GM21528 (cell line): ENCODE measurements around the gene KMT5C.

Source experiments
- ATAC-seq: cut with Tn5 transposase; IDR thresholded peaks from one replicate; pipeline ENCODE4 v1.9.1; 2021; ENCODE audit warnings: mild to moderate bottlenecking, moderate library complexity; ENCODE audit not compliant: unreplicated experiment, low FRiP score

The KMT5C gene

DNA sequence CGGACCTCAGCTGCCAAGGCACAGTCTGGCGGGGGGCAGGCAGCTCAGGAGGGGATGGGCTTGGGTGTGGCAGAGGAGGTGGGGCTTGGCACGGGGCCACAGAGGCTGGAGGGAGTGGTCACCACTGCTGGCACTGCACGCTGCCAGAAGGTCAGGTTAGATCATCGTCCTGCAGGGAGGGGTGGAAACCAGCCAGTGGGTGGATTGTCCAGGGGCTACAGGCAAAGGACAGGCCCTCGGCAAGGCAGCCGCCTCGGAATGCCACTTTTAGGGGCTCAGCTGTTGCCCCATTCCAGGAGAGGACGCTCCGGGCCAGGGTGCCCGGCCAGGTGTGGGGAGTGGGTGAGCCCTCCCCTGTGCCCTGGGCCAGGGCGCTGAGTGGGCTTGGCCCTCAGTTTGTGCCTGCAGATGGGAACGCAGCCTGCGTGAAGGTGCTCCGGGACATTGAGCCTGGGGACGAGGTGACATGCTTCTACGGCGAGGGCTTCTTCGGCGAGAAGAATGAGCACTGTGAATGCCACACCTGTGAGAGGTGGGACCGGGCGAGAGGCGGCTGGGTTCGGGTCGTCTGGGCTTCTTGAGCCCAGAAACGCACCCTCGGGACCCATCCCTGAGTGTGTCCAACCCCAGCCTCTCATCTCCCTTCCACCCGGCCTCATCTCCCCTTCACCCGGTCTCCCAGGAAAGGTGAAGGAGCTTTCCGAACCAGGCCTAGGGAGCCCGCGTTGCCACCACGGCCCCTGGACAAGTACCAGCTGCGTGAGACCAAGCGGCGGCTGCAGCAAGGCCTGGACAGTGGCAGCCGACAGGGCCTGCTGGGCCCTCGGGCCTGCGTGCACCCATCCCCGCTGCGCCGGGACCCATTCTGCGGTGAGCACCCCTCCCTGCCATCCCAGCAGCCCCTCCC lies 6.4 kb downstream of the KMT5C start:
- ATAC-seq, result no peak

DNA sequence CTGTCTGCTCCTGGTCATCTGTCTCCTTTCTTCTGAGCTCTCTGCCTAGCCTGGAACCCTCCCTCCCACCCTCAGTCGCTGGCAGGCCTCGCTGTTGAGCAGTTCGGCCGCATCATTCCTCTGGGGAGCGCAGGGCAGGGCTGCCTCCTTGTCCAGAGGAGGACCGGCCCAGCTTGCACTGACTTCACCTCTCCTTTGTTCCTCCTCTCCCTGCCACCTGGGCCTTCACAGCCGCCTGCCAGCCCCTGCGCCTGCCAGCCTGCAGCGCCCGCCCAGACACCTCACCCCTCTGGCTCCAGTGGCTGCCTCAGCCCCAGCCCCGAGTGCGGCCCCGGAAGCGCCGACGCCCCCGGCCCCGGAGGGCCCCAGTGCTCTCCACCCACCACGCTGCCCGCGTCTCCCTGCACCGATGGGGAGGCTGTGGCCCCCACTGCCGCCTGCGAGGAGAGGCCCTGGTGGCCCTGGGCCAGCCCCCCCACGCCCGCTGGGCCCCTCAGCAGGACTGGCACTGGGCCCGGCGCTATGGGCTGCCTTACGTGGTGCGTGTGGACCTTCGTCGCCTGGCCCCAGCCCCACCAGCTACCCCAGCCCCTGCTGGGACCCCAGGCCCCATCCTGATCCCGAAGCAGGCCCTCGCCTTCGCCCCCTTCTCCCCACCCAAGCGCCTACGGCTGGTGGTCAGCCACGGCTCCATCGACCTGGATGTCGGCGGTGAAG lies 7.2 kb downstream of the KMT5C start:
- ATAC-seq, result no peak

DNA sequence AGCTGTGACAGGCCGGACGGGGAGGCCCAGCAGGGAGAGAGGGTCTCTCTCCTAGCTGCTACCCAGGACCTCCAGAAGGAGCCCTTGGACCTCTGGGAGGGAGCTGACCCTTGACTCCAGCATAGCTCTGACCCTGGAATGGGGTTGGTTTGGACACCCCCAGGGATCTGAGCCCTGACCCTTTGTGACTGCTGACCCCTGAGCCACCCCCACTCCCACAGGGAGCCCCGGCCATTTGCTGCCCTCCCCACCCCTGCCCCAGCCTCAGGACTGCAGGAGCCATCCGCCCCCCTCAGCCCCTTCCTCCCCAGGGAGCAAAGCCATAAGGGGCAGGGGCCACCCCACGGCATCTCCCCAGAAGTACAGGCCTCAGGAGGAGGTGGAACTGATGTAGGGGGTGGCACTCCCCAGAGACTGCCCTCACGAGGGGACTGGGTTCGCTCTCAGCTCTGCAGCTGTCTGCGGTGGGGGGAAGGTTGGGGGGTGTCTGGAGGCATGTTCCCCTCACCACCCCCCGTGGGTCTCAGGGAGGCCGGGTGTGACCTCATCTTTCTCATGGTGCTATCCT lies 7.8 kb downstream of the KMT5C start:
- ATAC-seq, result no peak

DNA sequence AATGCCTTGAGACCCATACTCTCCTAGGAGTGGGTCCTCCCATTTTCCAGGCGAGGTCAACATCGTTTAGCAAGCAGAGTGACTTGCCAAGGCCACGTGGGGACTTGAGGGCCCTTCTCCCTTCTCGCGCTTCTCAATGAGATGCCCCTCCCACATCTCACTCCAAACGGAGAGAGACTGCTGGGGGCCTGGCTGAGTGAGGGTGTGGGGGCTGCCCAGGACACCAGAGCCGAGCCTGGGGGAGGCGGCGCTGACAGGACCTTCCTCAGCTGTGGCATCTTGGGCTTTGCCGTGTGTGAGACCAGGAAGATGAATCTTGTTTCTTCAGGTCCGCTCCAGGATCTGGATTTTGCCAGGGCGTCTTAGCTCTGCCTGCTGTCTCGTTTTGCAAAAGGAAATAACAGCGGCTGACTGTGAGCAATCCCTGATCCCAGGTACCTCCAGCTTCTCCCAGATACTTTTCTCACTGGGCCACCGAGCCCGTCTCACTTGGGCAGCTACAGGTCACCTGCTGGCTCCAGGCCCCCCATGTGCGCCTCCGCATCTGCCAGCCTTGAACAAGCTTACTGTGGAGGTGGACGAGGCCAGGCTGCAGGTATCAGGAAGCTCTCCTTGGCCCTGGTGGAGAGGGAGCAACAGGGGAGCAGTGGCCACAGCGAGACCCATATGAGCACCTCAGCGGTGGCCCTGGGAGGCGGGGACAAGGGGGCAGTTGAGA lies 8.8 kb downstream of the KMT5C start:
- ATAC-seq, result no peak

DNA sequence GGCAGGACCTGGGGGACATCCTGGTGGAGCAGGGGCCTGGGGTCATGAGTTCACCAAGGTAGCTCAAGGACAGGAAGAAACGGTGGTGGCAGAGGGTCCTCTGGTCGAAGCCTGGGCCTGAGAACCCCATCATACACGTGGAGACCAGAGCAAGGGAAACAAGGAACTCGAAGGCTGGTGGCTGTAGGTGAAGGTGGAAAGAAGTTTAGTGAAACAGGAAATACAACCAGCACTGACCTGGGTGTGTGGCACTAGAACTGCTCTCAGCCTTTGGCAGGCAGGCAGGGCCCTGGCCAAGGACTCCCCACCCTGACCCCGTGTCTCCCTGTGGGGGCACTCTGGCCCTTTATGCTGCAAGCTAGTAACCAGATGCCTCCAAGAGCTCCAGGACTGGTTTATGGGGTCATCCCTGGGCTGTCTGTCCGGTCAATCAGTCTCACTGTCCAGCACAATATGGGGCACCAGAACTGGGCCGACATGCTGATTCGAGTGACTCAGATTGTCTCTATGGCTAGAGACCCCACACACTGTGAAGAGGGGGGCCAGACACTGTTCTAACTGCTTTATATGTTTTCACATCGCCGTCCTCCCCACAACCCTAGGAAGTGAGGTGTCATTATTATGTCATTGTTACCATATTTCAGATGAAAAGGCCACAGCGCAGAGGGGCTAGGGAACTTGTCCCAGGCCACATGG lies 11.1 kb downstream of the KMT5C start:
- ATAC-seq, result no peak

DNA sequence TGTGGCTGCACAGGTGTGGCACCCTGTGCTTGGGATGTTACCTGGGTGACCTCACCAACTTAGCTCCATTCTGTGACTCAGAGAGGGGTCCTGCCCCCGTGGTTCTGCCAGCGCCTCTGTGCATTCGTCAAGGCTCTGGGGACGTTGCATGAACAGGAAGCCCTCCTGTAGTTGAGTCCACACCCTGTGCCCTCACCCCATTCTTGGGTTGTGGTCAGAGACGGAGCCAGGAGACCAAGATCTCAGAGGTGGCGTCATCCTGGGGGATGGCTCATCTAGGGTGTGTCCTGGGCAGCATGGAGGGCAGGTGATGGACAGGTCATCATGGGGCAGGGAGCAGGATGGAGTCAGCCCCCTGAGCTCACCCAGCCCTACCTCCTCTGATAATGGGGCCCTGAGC lies 12.4 kb downstream of the KMT5C start:
- no peak for ATAC-seq

DNA sequence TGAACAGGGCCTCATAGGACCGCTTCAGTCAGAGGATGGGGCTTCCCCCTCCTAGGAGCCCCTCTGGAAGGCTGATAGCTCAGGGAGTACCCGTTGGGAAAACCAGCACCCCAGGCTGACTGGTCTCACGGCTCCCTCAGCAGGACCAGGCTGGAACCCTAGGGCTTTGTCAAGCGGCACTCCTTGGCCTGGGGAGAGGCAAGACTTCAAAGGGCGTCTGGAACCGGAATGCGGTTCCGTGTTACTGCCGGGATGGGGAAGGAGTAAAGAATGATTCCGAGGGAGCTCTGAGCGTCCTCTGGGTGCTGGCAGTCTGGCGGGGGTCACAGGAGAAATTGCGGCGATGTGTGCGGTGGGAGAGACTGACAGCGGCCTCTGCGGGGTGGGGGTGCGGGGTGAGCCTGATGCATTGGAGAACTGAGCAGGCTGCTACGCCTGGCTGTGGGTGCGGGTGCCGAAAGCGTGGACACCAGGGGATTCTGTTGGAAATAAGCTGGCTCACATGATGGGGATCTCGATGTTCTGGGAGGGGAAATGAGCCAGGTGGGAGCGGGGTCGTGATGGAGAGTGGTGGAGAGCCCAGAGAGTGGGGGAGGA lies 13.0 kb downstream of the KMT5C start:
- no peak for ATAC-seq

DNA sequence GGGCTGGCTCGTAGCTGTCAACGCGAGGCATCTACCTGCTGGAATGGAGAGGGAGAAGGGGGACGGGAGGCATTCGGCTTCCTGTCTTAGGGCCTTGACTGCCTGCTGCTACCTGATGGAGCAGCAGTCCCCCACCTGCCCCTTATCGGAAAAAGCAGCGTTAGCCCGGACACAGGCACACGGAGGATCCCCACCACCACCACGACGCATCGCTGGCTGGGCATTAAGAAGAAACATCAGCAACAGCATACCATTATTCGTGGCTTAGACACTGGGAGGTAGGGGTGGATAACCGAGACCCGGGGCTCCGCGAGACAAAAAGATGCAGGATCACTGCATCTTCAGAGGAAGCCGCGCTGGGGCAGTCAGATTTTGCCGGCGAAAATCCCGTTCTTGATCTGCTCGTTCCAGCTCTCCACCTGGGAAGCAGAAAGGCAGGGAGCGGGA lies 13.7 kb downstream of the KMT5C start:
- no peak for ATAC-seq

DNA sequence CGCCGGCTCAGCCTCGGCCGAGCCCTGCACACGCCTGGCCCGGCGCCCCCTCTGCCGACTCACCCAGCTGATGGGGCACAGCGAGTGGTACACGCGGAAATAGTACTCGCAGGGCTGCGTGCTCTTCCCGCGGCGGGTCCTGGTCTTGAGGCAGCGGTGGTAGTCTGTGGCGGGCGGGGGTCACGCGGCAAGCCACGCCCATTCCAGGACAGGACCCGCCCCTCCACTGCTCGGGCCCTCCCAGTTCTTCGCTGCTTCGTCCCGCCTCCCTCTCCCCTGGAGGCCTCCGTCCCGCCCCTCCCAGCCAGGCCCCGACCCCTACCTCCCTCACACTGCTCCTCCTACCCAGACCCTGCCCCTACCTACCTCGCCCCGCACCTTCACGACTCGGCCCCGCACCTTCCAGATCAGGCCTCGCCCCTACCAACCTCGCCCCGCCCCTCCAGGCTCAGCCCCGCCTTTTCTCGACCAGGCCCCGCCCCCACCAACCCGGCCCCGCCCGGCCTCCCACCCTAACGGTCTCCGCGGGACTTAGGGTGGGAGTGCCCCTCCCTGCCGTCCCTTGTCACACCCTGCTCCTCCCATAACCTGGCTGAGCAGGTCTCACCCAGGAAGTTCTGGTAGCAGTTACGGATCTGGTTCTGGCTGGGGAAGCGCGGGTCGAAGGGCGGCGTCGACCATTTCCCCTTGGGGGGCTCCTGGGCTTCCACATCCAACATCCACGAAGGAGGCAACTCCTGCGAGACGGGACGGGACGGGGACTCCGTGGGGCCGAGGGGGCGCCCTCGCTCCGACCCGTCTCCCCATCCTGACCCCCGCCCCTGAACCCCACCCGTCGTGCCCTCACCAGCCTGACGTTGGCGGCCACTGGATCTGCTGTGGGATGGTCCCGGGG lies 14.4 kb downstream of the KMT5C start:
- no peak for ATAC-seq

DNA sequence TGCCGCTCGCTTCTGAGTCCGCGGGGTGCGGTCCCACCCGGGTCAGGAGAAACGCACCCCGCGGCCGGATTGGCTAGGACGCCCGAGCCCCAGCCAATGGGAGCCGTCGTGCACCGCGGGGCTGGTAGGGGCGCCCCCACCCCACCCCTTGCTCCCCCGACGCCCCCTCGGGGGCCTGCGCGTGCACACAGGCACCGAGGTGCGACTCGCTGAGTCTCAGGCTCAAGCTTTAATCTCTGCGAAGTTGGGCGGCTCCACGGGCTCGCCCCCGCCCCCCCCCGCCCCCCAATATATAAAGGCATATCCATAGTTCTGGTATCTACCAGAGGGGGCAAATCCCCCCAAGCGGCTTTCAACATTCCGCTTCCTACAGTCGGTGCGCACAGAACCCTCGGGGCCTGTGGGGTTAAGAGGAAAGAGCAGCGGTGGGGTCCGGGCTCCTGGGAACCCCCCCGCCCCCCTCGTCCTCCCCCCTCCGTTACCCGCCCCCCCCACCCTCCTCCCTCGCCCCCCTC lies 15.1 kb downstream of the KMT5C start, which contains the start of gene COX6B2:
TSS of gene COX6B2 (minus strand) at position 22 of the 515 bp plus-strand sequence. CDS start 198 bp downstream, outside the sequence.
- no peak for ATAC-seq

DNA sequence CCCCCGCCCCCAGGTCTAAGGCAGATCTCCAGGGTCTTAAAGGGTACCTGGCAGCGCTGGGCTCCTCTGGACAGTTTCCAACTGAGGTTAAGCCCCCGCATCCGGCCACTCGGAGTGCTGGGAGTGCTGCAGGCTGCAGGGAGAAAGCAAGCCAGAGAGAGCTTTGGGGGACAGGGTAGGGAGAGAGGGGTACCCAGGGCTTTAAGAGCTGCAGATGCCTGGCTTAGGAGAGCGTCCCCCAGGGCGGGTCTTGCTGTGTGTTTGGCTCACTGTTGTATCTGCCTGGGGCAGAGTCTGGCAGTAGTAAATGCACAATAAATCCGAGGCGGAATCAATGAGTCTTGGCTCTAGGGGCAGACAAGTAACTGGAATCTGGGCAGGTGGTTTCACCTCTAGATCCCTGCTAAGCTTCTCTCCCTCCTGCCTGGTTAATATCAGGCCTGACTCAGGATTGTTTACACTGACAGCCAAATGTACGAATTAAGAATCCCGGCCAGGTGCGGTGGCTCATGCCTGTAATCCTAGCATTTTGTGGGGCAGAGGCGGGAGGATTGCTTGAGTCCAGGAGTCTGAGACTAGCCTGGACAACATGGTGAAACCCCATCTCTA lies 15.6 kb downstream of the KMT5C start:
- no peak for ATAC-seq

DNA sequence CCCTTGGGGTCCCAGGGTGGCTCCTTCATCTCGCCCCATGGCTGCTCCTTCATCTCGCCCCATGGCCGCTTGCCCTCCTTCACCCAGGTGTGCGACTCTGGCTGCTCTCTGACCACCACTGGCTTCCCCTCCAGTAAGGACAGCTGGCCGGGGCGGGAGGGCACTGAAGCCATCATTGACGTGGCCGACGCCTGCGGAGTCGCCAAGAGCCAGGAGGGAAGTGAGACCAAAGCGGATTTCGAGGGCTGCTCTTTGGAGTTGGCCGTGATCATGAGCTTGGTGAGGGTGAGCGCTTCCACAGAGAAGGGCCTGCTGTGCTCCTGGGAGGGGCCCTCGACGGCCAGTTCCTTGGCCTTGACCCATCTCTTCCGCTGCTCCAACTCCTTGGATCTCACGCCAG lies 18.8 kb downstream of the KMT5C start:
- no peak for ATAC-seq

DNA sequence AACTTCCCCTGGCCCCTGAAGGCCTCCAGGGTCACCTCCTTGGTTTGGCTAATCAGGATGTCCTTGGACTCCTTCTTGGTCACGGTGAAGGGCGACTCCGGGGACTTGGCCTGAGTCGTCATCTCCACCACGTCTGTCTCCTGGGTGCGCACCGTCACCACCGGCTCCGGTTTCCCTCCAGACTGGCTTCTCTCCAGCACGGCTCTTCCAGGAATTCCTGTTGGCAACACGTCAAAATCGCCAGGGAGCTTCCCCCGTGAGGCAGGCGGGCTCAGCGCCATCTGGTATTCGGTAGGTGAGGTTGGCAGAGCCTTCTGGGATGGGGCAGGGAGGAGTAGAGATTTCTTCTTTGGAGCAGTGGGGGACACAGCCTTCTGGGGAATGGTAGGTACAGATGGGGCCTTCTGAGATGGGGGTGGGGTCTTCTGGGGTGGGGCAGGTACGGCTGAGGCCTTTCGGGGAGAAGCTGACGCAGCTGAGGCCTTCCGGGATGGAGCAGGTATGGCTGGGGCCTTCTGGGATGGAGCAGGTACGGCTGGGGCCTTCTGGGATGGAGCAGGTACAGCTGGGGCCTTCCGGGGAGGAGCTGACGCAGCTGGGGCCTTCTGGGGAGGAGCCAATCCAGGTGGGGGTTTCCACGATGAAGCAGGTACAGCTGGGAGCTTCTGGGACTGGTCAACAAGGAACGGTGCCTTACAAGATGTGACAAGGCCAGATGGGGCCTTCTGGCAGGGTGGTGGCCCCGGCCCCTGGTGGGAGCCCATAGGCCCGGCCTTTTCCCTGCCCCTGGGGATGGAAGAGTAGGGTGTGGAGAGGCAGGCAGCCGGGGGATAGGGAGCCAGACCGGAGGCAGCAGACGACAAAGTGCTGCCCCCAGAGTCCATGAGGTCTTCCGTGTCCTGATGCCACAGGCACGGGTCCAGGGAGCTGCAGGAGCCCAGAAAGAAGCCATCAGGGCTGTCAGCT lies 19.6 kb downstream of the KMT5C start:
- ATAC-seq, result no peak

DNA sequence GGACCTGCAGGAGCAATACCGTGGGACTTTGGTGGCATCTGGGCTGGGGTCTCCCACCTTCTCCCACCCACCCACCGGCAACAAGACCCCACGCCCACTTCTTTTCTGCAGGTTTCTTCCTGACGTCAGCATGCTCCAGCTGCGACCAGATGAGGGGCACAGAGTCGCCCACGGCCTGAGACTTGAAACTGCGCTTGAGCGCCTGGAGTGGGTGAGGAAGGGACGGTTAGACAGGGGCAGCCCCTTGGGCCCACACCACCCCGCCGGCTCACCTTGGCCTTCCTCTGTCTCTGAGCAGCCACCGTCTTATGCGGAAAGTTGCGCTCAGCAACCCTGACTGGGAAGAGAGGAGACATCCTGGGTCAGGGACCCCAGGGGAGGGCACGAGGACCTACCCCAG lies 21.2 kb downstream of the KMT5C start:
- no peak for ATAC-seq

DNA sequence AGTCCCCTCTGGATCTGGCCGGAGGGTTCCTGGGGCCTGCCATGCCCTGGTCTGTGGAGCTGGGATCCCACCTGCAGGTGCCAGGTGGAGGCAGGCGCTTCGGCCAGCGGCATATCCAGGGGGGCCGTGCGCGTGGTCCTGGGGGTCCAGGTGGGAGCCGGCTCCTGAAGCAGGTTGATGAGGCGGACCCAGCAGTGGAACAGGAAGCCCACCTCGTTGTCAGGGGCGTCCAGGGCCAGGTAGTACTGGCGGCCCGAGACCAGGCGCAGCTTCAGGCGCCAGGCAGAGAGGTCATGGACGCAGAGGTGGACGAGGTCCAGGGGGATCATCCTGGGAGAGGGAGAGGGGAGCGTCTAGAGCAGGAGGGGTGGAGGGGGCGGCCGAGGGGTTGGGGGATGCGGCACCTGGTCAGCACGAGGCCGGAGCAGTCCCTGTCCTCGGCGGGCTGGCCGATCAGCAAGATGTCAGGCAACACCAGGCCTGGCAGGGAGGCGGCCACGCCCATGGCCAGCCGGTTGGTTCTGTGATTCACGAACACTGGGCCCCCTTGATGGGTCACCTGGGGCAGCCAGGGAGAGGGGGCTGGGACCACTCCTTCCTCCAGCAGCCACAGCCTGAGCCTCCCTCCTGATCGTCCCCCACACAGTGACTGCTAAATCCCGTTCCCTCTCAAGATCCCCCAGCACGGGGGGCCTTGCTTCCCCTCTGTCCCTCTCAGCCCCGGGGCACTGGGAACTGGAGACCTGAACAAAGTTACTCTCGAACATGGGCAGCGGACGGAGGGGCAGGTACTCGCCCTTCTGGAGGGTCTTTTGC lies 22.7 kb downstream of the KMT5C start:
- ATAC-seq, result no peak
